Small intestine (tissue), 7 donors: ENCODE results near the gene PDPN. TPM values are rescaled to one million over a fixed set of nuclear protein-coding genes. Genes with fewer than 3 reads are reported as not detected.
A peak's percentile ranks its signal among the peaks of the same experiment; 100 is the strongest.

Source experiments
- DNase-seq, 2 donors: peaks; one replicate each; pipeline versions ENCODE4 v3.0.0 to v3.0.0-alpha.2; 2013
- FAIRE-seq: peaks from 2 replicates; lab custom pipeline; 2012; peaks lifted over from hg19 to GRCh38; lab: Jason Lieb, UNC
- H3K27ac ChIP-seq, 3 donors: one replicate each; pipeline ENCODE4 v1.5.1; 2013; ENCODE audit warnings: low read length in 2 of 3, mild to moderate bottlenecking in 2 of 3, control low read depth in 1 of 3, inconsistent platforms in 1 of 3, low read depth in 1 of 3, moderate library complexity in 1 of 3
- H3K27me3 ChIP-seq, 3 donors: one replicate each; pipeline ENCODE4 v1.6.1; 2013; ENCODE audit warnings: low read length in 3 of 3, inconsistent platforms in 1 of 3; ENCODE audit not compliant: control insufficient read depth in 3 of 3, insufficient read depth in 3 of 3
- H3K36me3 ChIP-seq, 3 donors: one replicate each; pipeline ENCODE4 v1.6.1; 2013; ENCODE audit warnings: low read length in 3 of 3, inconsistent platforms in 1 of 3, low read depth in 1 of 3, mild to moderate bottlenecking in 1 of 3, moderate library complexity in 1 of 3; ENCODE audit not compliant: control insufficient read depth in 3 of 3, insufficient read depth in 2 of 3
- H3K4me1 ChIP-seq, 3 donors: one replicate each; pipeline ENCODE4 v1.6.1; 2013; ENCODE audit warnings: low read length in 2 of 3, inconsistent platforms in 1 of 3, low read depth in 1 of 3, mild to moderate bottlenecking in 1 of 3, moderate library complexity in 1 of 3; ENCODE audit not compliant: control insufficient read depth in 3 of 3, insufficient read depth in 2 of 3
- H3K4me3 ChIP-seq, 3 donors: one replicate each; pipeline ENCODE4 v1.5.1; 2013; ENCODE audit warnings: low read length in 3 of 3, control low read depth in 1 of 3, inconsistent platforms in 1 of 3, low read depth in 1 of 3, mild to moderate bottlenecking in 1 of 3, moderate library complexity in 1 of 3
- H3K9me3 ChIP-seq, 2 donors: one replicate each; pipeline ENCODE4 v1.6.1; 2013; ENCODE audit warnings: low read depth in 1 of 2, low read length in 1 of 2; ENCODE audit not compliant: control insufficient read depth in 2 of 2, insufficient read depth in 1 of 2
- WGBS, 3 donors: extraction: QIAGEN DNeasy Blood & Tissue Kit; methylation state at CpG; one replicate each; pipeline ENCODE4 v1.1.7; 2013; 5-methylcytosine and 5-hydroxymethylcytosine counted together
- polyA plus RNA-seq, 4 donors: library from polyadenylated mRNA; stranded (reverse) in 3 of 4; unstranded in 1 of 4; fragments of 200-250 nt in 3 of 4; fragments of 120-200 nt in 1 of 4; gene quantifications; one replicate each; pipeline versions ENCODE4 v1.2.1 to v1.2.3, GENCODE V29; 2013
- donor health status: healthy with polysubstance abuse.
- donor health status: control.
- donor health status: control.
- donor health status: Bipolar disorder and iron deficiency.
- donor health status: healthy.

PDPN gene
- polyA plus RNA-seq, 4 donors, result 0.89 to 18.7 (median 3.5) TPM

DNA sequence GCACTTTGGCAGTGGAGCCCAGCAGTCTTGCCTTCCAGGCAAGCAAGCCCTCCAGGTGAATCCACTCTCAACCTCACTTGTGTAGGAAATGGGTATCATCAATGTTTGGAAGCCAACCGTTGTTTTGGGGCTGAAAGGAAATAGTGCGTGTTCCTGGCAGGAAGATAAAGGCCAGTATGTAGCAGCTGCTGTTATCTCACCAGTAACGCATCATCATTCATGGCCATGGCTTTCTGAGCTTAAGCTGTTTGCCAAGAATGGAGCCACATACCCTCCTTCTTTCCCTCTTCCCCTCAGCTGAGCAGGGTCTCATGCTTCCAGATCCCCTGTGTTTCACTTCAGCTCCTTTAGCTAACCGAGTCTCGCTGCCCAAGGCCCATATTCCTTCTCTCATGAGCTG lies 2.2 kb upstream of the PDPN start:
- FAIRE-seq, result no peak
- H3K27me3 ChIP-seq, result peaks cover 9 to 42% (median 12%) of the 10 kb centered on the region in 3 donors
- H3K27ac ChIP-seq, result no peak overlapping the region
- WGBS, 3 donors, result 67 to 81% (median 79%) methylated on average over 5 of the region's 5 CpGs
- H3K36me3 ChIP-seq, result no peaks in the 10 kb centered on the region
- no peaks in the 10 kb centered on the region for H3K4me1 ChIP-seq
- H3K4me3 ChIP-seq, result no peak overlapping the region
- DNase-seq, result no peak
- H3K9me3 ChIP-seq, result no peaks in the 10 kb centered on the region

DNA sequence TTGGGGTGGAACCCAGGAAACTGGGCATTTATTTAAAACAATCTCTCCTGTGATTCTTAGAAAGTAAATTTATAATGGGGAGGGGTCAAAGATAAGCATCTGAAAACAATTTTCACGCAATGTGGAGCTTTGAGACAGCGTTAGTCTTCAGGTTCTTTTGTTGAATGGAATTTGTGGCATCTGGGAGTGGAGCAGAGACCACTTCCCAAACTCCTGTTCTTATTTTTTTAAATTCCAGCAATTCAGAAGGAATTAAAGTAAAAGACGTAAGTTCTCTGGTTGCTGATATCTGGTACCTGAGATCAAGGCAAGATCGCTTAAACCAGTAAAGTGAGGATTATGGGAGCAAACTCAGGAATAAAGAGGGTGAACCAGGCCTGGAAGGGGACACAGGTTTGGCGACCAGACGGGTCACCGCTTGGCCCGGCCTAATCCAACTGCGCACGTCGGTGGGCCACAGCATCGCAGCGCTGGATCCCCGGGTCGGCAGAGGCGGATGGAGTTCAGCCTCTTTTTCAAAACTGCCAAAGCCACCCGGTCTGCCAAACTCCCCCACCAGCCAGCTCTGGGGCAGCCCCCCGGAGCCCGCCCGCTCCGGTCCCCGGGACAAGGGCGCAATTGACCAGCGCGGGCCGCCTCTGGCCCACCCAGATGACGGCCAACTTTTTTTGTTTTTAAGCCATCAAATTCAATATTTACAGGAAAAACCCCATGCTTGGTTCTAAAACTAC lies 754 bp upstream of the PDPN start:
- no peak overlapping the region for H3K27ac ChIP-seq
- 37 to 40% (median 38%) methylated on average over 25 to 27 of the region's 27 CpGs for WGBS, 3 donors
- FAIRE-seq, result no peak
- H3K27me3 ChIP-seq, result peaks cover 8 to 45% (median 9%) of the 10 kb centered on the region in 3 donors
- H3K4me3 ChIP-seq, result no peak overlapping the region
- H3K4me1 ChIP-seq, result no peaks in the 10 kb centered on the region
- no peaks in the 10 kb centered on the region for H3K9me3 ChIP-seq
- no peak for DNase-seq
- no peaks in the 10 kb centered on the region for H3K36me3 ChIP-seq

DNA sequence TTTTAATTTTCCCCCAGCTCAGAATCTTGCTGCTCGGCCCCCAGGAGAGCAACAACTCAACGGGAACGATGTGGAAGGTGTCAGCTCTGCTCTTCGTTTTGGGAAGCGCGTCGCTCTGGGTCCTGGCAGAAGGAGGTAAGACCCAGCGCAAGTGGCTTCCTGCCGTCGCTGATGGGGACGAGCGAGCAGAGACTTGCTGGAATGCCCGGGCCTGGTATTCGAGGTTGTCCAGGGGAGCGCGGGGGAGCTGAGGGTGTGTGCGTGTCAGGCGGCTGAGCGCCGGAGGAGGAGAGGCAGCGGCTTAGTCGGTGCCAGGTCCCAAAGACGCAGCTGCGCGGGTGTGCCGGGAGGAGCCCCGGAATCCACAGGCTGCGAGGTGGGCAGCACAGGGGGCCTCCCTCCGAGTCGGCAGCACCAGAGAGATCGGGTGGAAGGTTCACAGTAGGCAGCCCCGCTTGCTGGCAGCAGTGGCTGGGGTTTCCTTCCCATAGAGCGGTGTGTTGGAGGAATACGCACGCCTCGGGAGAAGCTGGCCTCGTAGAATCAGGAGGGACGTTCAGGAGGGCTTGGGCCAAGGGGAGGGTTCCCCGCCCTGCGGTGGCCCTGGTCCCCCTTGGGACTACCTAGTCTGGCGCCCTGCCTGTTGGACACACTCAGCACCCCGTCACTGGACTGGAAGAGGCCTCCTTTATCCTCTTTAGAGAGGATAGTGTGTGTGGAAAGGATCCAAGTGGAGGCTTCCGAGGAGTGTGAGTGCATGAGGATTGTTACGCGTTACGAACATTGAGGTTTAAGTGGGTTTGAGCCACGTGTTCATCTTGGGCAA lies 547 bp downstream of the PDPN start:
- peak in 1 of 2 donors; percentile 9 for DNase-seq
- FAIRE-seq, result no peak
- H3K27ac ChIP-seq, result peak overlapping the region in 2 of 3 donors; percentile 38 to 87

DNA sequence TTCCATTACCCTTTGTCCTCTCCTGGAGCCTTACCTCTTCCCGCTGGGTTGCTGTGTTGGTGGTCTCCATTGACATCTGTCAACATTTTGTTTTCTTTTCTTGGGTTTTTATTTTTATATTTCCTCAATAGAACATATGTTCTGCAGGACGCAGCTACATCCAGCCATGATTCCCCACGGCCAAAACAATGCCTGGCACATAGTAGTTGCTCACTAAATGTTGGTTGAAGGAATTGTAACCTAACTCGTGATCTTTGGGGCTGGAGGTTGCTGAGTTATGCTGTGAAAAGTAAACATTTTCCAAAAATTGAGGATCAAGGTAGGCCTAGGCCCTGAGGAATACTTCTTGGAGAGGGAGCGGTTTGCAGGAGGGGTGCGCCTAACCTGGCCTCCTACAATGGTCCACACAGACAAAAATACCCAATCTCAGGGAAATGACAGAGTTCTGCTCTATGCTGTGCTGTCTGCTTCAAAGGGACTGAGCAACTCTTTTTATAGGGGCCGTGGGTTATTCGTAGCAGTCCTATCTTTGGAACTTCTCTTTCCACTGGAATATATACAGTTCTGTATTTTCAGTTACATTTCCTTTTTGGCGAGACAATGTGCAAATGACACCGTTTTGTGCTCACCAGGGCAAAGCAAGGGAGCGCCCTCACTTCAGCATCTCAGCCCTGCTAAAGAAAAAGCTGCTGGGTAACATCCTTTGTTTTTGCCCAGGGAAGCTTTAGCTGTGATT lies 1.4 kb downstream of the PDPN start:
- no peaks in the 10 kb centered on the region for H3K9me3 ChIP-seq
- FAIRE-seq, result no peak
- peaks cover 8 to 46% (median 9%) of the 10 kb centered on the region in 3 donors for H3K27me3 ChIP-seq
- H3K36me3 ChIP-seq, result no peaks in the 10 kb centered on the region
- no peaks in the 10 kb centered on the region for H3K4me1 ChIP-seq
- peak overlapping the region in 1 of 3 donors; percentile 60 for H3K4me3 ChIP-seq
- H3K27ac ChIP-seq, result peak overlapping the region in 1 of 3 donors; percentile 87
- no peak for DNase-seq
- WGBS, 3 donors, result 74 to 82% (median 76%) methylated on average over 11 of the region's 11 CpGs

More for the DNA sequence above, 547 bp downstream of the PDPN start:
- H3K36me3 ChIP-seq, result no peaks in the 10 kb centered on the region
- peak overlapping the region in 2 of 3 donors; percentile 0 to 60 for H3K4me3 ChIP-seq
- 9 to 18% (median 15%) methylated on average over 45 to 47 of the region's 47 CpGs for WGBS, 3 donors
- no peaks in the 10 kb centered on the region for H3K9me3 ChIP-seq
- peaks cover 8 to 46% (median 9%) of the 10 kb centered on the region in 3 donors for H3K27me3 ChIP-seq
- no peaks in the 10 kb centered on the region for H3K4me1 ChIP-seq

DNA sequence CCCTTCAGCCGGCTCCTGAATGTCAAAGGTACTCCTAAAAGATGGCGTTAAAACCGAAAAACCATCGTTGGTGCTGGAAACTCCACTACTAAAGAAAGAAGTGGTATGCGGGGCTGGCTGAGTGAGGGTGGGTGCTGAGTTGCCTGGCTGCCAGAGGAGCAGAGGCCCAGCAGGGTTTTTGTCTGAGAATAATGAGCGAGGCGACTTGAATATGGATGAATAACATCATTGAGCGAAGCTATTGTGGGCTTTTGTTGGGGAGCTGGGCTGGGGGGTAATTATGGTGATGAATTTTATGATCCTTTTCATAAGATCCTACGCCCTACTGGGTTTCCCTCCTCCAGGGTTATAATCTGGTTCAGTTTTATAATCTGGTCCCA lies 2.0 kb downstream of the PDPN start:
- no peaks in the 10 kb centered on the region for H3K4me1 ChIP-seq
- peaks cover 8 to 46% (median 9%) of the 10 kb centered on the region in 3 donors for H3K27me3 ChIP-seq
- no peak overlapping the region for H3K4me3 ChIP-seq
- H3K9me3 ChIP-seq, result no peaks in the 10 kb centered on the region
- H3K27ac ChIP-seq, result peak overlapping the region in 1 of 3 donors; percentile 36
- no peak for DNase-seq
- no peaks in the 10 kb centered on the region for H3K36me3 ChIP-seq
- FAIRE-seq, result no peak
- WGBS, 3 donors, result 59 to 69% (median 65%) methylated on average over 9 of the region's 9 CpGs

DNA sequence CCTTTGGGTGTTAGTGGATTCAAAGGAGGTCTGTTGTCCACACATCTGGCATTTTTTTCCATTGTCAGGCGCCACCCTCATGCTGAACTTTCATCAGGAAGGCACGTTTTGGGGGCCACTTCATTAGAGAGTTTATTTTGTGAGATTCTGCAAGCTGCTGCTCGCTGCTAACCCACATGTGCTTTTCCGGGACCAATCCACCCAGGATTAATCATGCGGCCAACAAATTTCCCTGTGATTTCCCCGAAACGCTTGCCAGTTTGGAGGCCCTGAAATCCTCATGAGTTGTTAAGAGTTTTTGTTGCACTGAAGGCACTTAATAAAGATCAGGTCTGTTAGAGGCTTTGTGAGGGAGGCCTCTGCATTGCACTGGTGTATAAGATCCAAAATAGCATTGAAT lies 2.4 kb downstream of the PDPN start:
- no peaks in the 10 kb centered on the region for H3K36me3 ChIP-seq
- H3K9me3 ChIP-seq, result no peaks in the 10 kb centered on the region
- peak overlapping the region in 1 of 3 donors; percentile 36 for H3K27ac ChIP-seq
- H3K4me1 ChIP-seq, result no peaks in the 10 kb centered on the region
- FAIRE-seq (no peak), DNase-seq (no peak)
- H3K4me3 ChIP-seq, result no peak overlapping the region
- H3K27me3 ChIP-seq, result peaks cover 8 to 46% (median 9%) of the 10 kb centered on the region in 3 donors
- WGBS, 3 donors, result 65 to 70% (median 69%) methylated on average over 7 of the region's 7 CpGs

DNA sequence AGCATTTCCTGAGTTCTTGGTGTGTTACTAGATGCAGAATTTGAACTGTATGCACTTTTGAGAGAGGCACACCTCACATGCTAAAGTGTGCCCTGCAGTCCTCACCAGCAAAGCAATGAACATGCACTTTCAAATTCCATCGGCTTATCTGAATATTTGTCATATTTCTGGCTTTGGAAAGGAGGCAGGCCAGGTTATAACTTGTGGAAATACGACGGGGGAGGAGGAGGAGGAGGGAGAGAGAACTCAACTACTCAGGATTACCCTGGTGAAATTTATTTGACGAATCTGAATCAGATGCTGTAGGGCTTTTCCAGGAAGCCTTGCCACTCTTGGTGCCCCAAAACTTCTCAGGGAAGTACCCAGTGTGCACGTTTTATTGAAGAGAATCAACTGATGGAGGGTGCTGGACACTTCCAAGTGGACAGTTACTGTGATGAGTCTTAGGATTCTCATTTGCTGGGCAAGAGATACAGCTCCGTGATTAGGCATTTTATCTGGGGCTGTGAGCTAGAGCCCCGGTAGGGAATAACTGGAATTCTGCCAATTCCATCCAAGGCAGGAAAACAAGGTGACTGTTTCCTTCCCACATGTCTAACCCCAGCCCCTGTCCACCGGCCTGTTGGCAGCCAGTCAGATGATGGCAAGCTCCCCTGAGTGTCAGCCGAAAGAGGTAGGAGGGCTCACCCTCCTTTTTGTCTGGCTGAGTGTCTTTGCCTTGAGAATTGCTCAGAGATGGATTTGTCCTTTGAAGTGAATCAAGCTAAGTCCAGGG lies 3.8 kb downstream of the PDPN start:
- WGBS, 3 donors, result 29 to 56% (median 33%) methylated on average over 9 of the region's 9 CpGs
- FAIRE-seq (no peak), DNase-seq (no peak)
- no peak overlapping the region for H3K27ac ChIP-seq
- no peak overlapping the region for H3K4me3 ChIP-seq
- H3K9me3 ChIP-seq, result no peaks in the 10 kb centered on the region
- peaks cover 8 to 39% (median 9%) of the 10 kb centered on the region in 3 donors for H3K27me3 ChIP-seq
- no peaks in the 10 kb centered on the region for H3K36me3 ChIP-seq
- H3K4me1 ChIP-seq, result no peaks in the 10 kb centered on the region
